Measurements from ENCODE around the gene PAIP2B. TPM values are rescaled to one million over a fixed set of nuclear protein-coding genes. Genes with fewer than 3 reads are reported as not detected.

The PAIP2B gene
- polyA plus RNA-seq, 3 donors = 0.08 to 0.20 (median 0.17) TPM

GRCh38 chr2:71156573-71156972 is 70.3 kb downstream of the PAIP2B start:
- peaks cover 17% of the 10 kb centered on the region for H3K4me1 Mint-ChIP-seq
- WGBS (ENCODE audit: insufficient coverage) = 84% methylated on average over 5 of the region's 6 CpGs

GRCh38 chr2:71155846-71156245 is 71.1 kb downstream of the PAIP2B start:
- intact Hi-C loops (cut with micrococcal nuclease) = no loop called here
- no peak overlapping the region for H3K27ac Mint-ChIP-seq

More at GRCh38 chr2:71156573-71156972, 70.3 kb downstream of the PAIP2B start:
- Mint-ChIP-seq H3K27ac (no peak overlapping the region), H3K4me3 (no peak overlapping the region), H3K9me3 (no peaks in the 10 kb centered on the region), H3K36me3 (no peaks in the 10 kb centered on the region), H3K27me3 (ENCODE audit: low read depth in 3 of 3) (peaks cover 1 to 7% (median 2%) of the 10 kb centered on the region in 3 donors)
- TF ChIP-seq CTCF (IDR thresholded peaks at IDR 0.05) = no peak
- intact Hi-C loops (cut with micrococcal nuclease) = no loop called here
- no peaks in the 10 kb centered on the region for H4K20me1 ChIP-seq (ENCODE audit: insufficient read depth, low read length)
- DNase-seq = no peak
- H3K36me3 ChIP-seq (replicated peaks in 1 of 2; ENCODE audit: control insufficient read depth in 1 of 2, insufficient read depth in 2 of 2, low read length in 2 of 2) = no peaks in the 10 kb centered on the region
- no peaks in the 10 kb centered on the region for H3K79me2 ChIP-seq (ENCODE audit: insufficient read depth, low read length)
- H3K27ac ChIP-seq (ENCODE audit: low read depth in 1 of 2, low read length in 2 of 2) = no peak overlapping the region
- no peaks in the 10 kb centered on the region for H3K27me3 ChIP-seq (ENCODE audit: control insufficient read depth in 2 of 2, insufficient read depth in 2 of 2, low read length in 2 of 2)
- peaks cover 4% of the 10 kb centered on the region in 2 donors for H3K4me1 ChIP-seq (ENCODE audit: control insufficient read depth in 1 of 2, insufficient read depth in 2 of 2, low read length in 2 of 2)
- no peak overlapping the region for H3K4me2 ChIP-seq (replicated peaks; ENCODE audit: extremely low read depth, low read length, poor library complexity, severe bottlenecking)
- H3K9ac ChIP-seq (ENCODE audit: insufficient read depth, low read length, poor library complexity, severe bottlenecking) = no peak overlapping the region
- no peaks in the 10 kb centered on the region for H3K9me3 ChIP-seq (replicated peaks in 1 of 2; ENCODE audit: control insufficient read depth in 1 of 2, insufficient read depth in 1 of 2, low read length in 2 of 2)
- peak overlapping the region; percentile 70 for H2AFZ ChIP-seq (ENCODE audit: insufficient read depth, low read depth, low read length, poor library complexity, severe bottlenecking)
- H3K4me3 ChIP-seq (replicated peaks in 1 of 3; ENCODE audit: low read depth in 2 of 3, low read length in 3 of 3) = no peak overlapping the region

More at GRCh38 chr2:71155846-71156245, 71.1 kb downstream of the PAIP2B start:
- Histone ChIP-seq H3K4me3 (replicated peaks in 1 of 3; ENCODE audit: low read depth in 2 of 3, low read length in 3 of 3) (no peak overlapping the region), H3K36me3 (replicated peaks in 1 of 2; ENCODE audit: control insufficient read depth in 1 of 2, insufficient read depth in 2 of 2, low read length in 2 of 2) (no peaks in the 10 kb centered on the region), H3K9me3 (replicated peaks in 1 of 2; ENCODE audit: control insufficient read depth in 1 of 2, insufficient read depth in 1 of 2, low read length in 2 of 2) (no peaks in the 10 kb centered on the region), H3K9ac (ENCODE audit: insufficient read depth, low read length, poor library complexity, severe bottlenecking) (no peak overlapping the region), H3K4me2 (replicated peaks; ENCODE audit: extremely low read depth, low read length, poor library complexity, severe bottlenecking) (no peak overlapping the region), H4K20me1 (ENCODE audit: insufficient read depth, low read length) (no peaks in the 10 kb centered on the region), H2AFZ (ENCODE audit: insufficient read depth, low read depth, low read length, poor library complexity, severe bottlenecking) (no peak overlapping the region), H3K27ac (ENCODE audit: low read depth in 1 of 2, low read length in 2 of 2) (no peak overlapping the region), H3K79me2 (ENCODE audit: insufficient read depth, low read length) (no peaks in the 10 kb centered on the region), H3K27me3 (ENCODE audit: control insufficient read depth in 2 of 2, insufficient read depth in 2 of 2, low read length in 2 of 2) (no peaks in the 10 kb centered on the region), H3K4me1 (ENCODE audit: control insufficient read depth in 1 of 2, insufficient read depth in 2 of 2, low read length in 2 of 2) (peaks cover 4% of the 10 kb centered on the region in 2 donors)
- Mint-ChIP-seq H3K27me3 (ENCODE audit: low read depth in 3 of 3) (peaks cover 1 to 7% (median 2%) of the 10 kb centered on the region in 3 donors), H3K4me3 (no peak overlapping the region), H3K9me3 (no peaks in the 10 kb centered on the region), H3K36me3 (peaks cover 1 to 4% of the 10 kb centered on the region in 2 donors), H3K4me1 (peaks cover 17% of the 10 kb centered on the region)
- WGBS (ENCODE audit: insufficient coverage) = 89% methylated on average over 3 of the region's 4 CpGs
- TF ChIP-seq CTCF (IDR thresholded peaks at IDR 0.05) = no peak
- DNase-seq = no peak

Measured in CD14-positive monocyte (primary cell).